Liver (tissue), 9 donors: ENCODE measurements around the gene P2RY14. TPM values are rescaled to one million over a fixed set of nuclear protein-coding genes. Genes with fewer than 3 reads are reported as not detected.

Experiments
- DNase-seq: peaks from one replicate; pipeline ENCODE4 v3.0.0-alpha.2; 2017; ENCODE audit warnings: low spot score
- H3K27ac ChIP-seq, 2 donors: one replicate each; pipeline ENCODE4 v1.7.0; 2013; ENCODE audit warnings: inconsistent platforms in 2 of 2, low read length in 2 of 2, control low read depth in 1 of 2, low read depth in 1 of 2, mild to moderate bottlenecking in 1 of 2
- H3K27me3 ChIP-seq, 4 donors: one replicate each; pipeline versions ENCODE4 v1.6.1 to v1.7.0; 2013; ENCODE audit warnings: low read length in 3 of 4, inconsistent platforms in 1 of 4, mild to moderate bottlenecking in 1 of 4, moderate library complexity in 1 of 4; ENCODE audit not compliant: control insufficient read depth in 4 of 4, insufficient read depth in 4 of 4
- H3K36me3 ChIP-seq, 4 donors: one replicate each; pipeline versions ENCODE4 v1.6.1 to v1.7.0; 2013; ENCODE audit warnings: low read length in 3 of 4, mild to moderate bottlenecking in 3 of 4, low read depth in 1 of 4, moderate library complexity in 1 of 4; ENCODE audit not compliant: control insufficient read depth in 4 of 4, insufficient read depth in 3 of 4
- H3K4me1 ChIP-seq, 4 donors: one replicate each; pipeline versions ENCODE4 v1.6.1 to v1.7.0; 2013; ENCODE audit warnings: low read length in 3 of 4, mild to moderate bottlenecking in 3 of 4, moderate library complexity in 1 of 4; ENCODE audit not compliant: control insufficient read depth in 4 of 4, insufficient read depth in 4 of 4
- H3K4me3 ChIP-seq, 3 donors: one replicate each; pipeline versions ENCODE4 v1.6.1 to v1.7.0; 2013; ENCODE audit warnings: low read length in 3 of 3, control low read depth in 1 of 3, low read depth in 1 of 3, mild to moderate bottlenecking in 1 of 3
- H3K9ac ChIP-seq, 2 donors: one replicate each; pipeline ENCODE4 v1.7.0; 2013; ENCODE audit warnings: low read length in 2 of 2, mild to moderate bottlenecking in 2 of 2, moderate library complexity in 2 of 2, control low read depth in 1 of 2, low read depth in 1 of 2
- H3K9me3 ChIP-seq, 4 donors: one replicate each; pipeline versions ENCODE4 v1.6.1 to v1.7.0; 2013; ENCODE audit warnings: low read length in 3 of 4; ENCODE audit not compliant: control insufficient read depth in 4 of 4
- ATF3 ChIP-seq: IDR thresholded peaks from 2 replicates; pipeline ENCODE4 v1.6.1; 2016; ENCODE audit warnings: antibody characterized with exemption
- EGR1 ChIP-seq, 2 donors: IDR thresholded peaks; 2 replicates each; pipeline ENCODE4 v1.6.1; 2016 to 2018; ENCODE audit warnings: antibody characterized with exemption in 2 of 2, low read depth in 2 of 2
- FOXA1 ChIP-seq: IDR thresholded peaks from 2 replicates; pipeline ENCODE4 v1.6.1; 2016; ENCODE audit warnings: antibody characterized with exemption
- FOXA2 ChIP-seq: IDR thresholded peaks from 2 replicates; pipeline ENCODE4 v1.6.1; 2016; ENCODE audit warnings: antibody characterized with exemption
- GABPA ChIP-seq, 2 donors: IDR thresholded peaks in 1 of 2; conservative IDR thresholded peaks in 1 of 2; 2 replicates each; pipeline ENCODE4 v1.6.1; 2016; ENCODE audit warnings: antibody characterized with exemption in 2 of 2, mild to moderate bottlenecking in 1 of 2, moderate library complexity in 1 of 2
- HNF4A ChIP-seq, 2 donors: conservative IDR thresholded peaks; 2 replicates each; pipeline ENCODE4 v1.6.1; 2016; ENCODE audit warnings: antibody characterized with exemption in 2 of 2, mild to moderate bottlenecking in 2 of 2
- HNF4G ChIP-seq: IDR thresholded peaks from 2 replicates; pipeline ENCODE4 v1.6.1; 2016; ENCODE audit warnings: antibody characterized with exemption
- JUND ChIP-seq, 2 donors: IDR thresholded peaks; 2 replicates each; pipeline ENCODE4 v1.6.1; 2016; ENCODE audit warnings: antibody characterized with exemption in 2 of 2
- NR2F2 ChIP-seq: IDR thresholded peaks from 2 replicates; pipeline ENCODE4 v1.6.1; 2016; ENCODE audit warnings: antibody characterized with exemption
- RAD21 ChIP-seq, 2 donors: IDR thresholded peaks; 2 replicates each; pipeline ENCODE4 v1.6.1; 2016; ENCODE audit warnings: antibody characterized with exemption in 2 of 2, mild to moderate bottlenecking in 2 of 2
- RXRA ChIP-seq, 2 donors: IDR thresholded peaks; 2 replicates each; pipeline ENCODE4 v1.6.1; 2017 to 2018; ENCODE audit warnings: antibody characterized with exemption in 2 of 2, mild to moderate bottlenecking in 1 of 2
- SP1 ChIP-seq: IDR thresholded peaks from 2 replicates; pipeline ENCODE4 v1.6.1; 2018; ENCODE audit warnings: antibody characterized with exemption, mild to moderate bottlenecking
- YY1 ChIP-seq: IDR thresholded peaks from 2 replicates; pipeline ENCODE4 v1.6.1; 2016; ENCODE audit warnings: antibody characterized with exemption, mild to moderate bottlenecking
- WGBS: extraction: QIAGEN DNeasy Blood & Tissue Kit; methylation state at CpG from one replicate; pipeline ENCODE4 v1.1.7; 2013; 5-methylcytosine and 5-hydroxymethylcytosine counted together
- polyA plus RNA-seq, 2 donors: library from polyadenylated mRNA; stranded (reverse) in 1 of 2; unstranded in 1 of 2; fragments of 200-250 nt in 1 of 2; fragments of >200 nt in 1 of 2; fragmentation: Nextera tagmentation in 1 of 2; extraction: Ambion mirVana in 1 of 2; gene quantifications; one replicate each; pipeline versions ENCODE4 v1.2.1 to v1.2.3, GENCODE V29; 2013 to 2015
- total RNA-seq, 2 donors: library from RNA; depleted of rRNA; stranded (reverse); fragments of >200 nt; gene quantifications; one replicate each; pipeline ENCODE4 v1.2.3, GENCODE V29; 2014
- TF ChIP-seq, protein P1 (sequence below): IDR thresholded peaks from 2 replicates; pipeline ENCODE4 v1.6.1; 2016; ENCODE audit warnings: antibody characterized with exemption, mild to moderate bottlenecking
- TF ChIP-seq, protein P2 (sequence below): IDR thresholded peaks from 2 replicates; pipeline ENCODE4 v1.6.1; 2016; ENCODE audit warnings: antibody characterized with exemption
- TF ChIP-seq, protein P3 (sequence below): IDR thresholded peaks from 2 replicates; pipeline ENCODE4 v1.6.1; 2016; ENCODE audit warnings: antibody characterized with exemption
- donor health status: healthy.
- donor health status: healthy.
- donor health status: healthy.
- donor health status: healthy.
- donor health status: healthy.

Gene P2RY14
- total and polyA plus RNA-seq, 4 donors = 0.10 to 0.37 (median 0.22) TPM

DNA sequence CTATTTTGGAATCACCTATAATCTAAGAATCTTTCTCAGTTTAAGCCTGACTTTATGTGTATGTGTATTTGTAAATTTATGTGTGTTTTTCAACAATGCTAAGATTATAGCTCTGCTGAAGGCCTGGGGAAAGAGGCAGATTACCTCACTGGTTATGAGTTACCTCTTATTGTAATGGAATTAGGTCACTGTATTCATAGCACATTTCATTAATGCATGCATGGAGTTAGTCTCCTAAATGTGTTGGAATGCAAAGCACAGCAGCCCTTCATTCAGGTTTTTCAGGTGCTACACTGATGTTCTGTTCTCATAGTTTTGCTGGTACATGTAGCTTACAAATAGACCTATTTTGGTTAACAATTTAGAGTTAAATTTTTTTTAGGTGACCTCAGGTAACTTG is 28.8 kb upstream of the P2RY14 start:
- no peaks in the 10 kb centered on the region for H3K27me3 ChIP-seq
- no peak for DNase-seq
- H3K27ac ChIP-seq = no peak overlapping the region
- no peak overlapping the region for H3K9ac ChIP-seq
- no peaks in the 10 kb centered on the region for H3K4me1 ChIP-seq
- TF ChIP-seq, protein P1, sequence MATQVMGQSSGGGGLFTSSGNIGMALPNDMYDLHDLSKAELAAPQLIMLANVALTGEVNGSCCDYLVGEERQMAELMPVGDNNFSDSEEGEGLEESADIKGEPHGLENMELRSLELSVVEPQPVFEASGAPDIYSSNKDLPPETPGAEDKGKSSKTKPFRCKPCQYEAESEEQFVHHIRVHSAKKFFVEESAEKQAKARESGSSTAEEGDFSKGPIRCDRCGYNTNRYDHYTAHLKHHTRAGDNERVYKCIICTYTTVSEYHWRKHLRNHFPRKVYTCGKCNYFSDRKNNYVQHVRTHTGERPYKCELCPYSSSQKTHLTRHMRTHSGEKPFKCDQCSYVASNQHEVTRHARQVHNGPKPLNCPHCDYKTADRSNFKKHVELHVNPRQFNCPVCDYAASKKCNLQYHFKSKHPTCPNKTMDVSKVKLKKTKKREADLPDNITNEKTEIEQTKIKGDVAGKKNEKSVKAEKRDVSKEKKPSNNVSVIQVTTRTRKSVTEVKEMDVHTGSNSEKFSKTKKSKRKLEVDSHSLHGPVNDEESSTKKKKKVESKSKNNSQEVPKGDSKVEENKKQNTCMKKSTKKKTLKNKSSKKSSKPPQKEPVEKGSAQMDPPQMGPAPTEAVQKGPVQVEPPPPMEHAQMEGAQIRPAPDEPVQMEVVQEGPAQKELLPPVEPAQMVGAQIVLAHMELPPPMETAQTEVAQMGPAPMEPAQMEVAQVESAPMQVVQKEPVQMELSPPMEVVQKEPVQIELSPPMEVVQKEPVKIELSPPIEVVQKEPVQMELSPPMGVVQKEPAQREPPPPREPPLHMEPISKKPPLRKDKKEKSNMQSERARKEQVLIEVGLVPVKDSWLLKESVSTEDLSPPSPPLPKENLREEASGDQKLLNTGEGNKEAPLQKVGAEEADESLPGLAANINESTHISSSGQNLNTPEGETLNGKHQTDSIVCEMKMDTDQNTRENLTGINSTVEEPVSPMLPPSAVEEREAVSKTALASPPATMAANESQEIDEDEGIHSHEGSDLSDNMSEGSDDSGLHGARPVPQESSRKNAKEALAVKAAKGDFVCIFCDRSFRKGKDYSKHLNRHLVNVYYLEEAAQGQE = no peak
- TF ChIP-seq RAD21 (IDR thresholded peaks at IDR 0.05) (no peak), NR2F2 (no peak), GABPA (IDR thresholded peaks at IDR 0.05 in 1 of 2, conservative IDR thresholded peaks at IDR 0.05 in 1 of 2) (no peak), JUND (IDR thresholded peaks at IDR 0.05) (no peak), RXRA (IDR thresholded peaks at IDR 0.05) (no peak), SP1 (no peak), HNF4A (conservative IDR thresholded peaks at IDR 0.05) (no peak), FOXA1 (no peak), ATF3 (no peak), FOXA2 (no peak), HNF4G (no peak), YY1 (no peak), EGR1 (IDR thresholded peaks at IDR 0.05; ENCODE audit: low read depth in 2 of 2) (no peak)
- TF ChIP-seq, protein P2, sequence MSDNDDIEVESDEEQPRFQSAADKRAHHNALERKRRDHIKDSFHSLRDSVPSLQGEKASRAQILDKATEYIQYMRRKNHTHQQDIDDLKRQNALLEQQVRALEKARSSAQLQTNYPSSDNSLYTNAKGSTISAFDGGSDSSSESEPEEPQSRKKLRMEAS = no peak
- TF ChIP-seq, protein P3, sequence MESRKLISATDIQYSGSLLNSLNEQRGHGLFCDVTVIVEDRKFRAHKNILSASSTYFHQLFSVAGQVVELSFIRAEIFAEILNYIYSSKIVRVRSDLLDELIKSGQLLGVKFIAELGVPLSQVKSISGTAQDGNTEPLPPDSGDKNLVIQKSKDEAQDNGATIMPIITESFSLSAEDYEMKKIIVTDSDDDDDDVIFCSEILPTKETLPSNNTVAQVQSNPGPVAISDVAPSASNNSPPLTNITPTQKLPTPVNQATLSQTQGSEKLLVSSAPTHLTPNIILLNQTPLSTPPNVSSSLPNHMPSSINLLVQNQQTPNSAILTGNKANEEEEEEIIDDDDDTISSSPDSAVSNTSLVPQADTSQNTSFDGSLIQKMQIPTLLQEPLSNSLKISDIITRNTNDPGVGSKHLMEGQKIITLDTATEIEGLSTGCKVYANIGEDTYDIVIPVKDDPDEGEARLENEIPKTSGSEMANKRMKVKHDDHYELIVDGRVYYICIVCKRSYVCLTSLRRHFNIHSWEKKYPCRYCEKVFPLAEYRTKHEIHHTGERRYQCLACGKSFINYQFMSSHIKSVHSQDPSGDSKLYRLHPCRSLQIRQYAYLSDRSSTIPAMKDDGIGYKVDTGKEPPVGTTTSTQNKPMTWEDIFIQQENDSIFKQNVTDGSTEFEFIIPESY = no peak
- H3K4me3 ChIP-seq = no peak overlapping the region
- H3K9me3 ChIP-seq = no peaks in the 10 kb centered on the region
- no peaks in the 10 kb centered on the region for H3K36me3 ChIP-seq

GRCh38 chr3:151306168-151306810 is 27.9 kb upstream of the P2RY14 start:
- WGBS = 89% methylated on average over 6 of the region's 6 CpGs
- Histone ChIP-seq H3K4me3 (no peak overlapping the region), H3K27me3 (no peaks in the 10 kb centered on the region), H3K4me1 (no peaks in the 10 kb centered on the region), H3K36me3 (no peaks in the 10 kb centered on the region), H3K9ac (no peak overlapping the region), H3K27ac (no peak overlapping the region), H3K9me3 (no peaks in the 10 kb centered on the region)
- TF ChIP-seq YY1 (no peak), SP1 (no peak), RAD21 (IDR thresholded peaks at IDR 0.05) (no peak), HNF4G (no peak), HNF4A (conservative IDR thresholded peaks at IDR 0.05) (no peak), RXRA (IDR thresholded peaks at IDR 0.05) (no peak), NR2F2 (no peak)
- TF ChIP-seq, protein P2 = no peak
- TF ChIP-seq, protein P3 = no peak
- TF ChIP-seq, protein P1 = no peak
- no peak for DNase-seq
